Fibroblast of pulmonary artery (primary cell): ENCODE results near the gene ARL6IP4.
"Not testable (repeated sequence)": the region's sequence is repeated elsewhere in the genome, so short reads cannot be mapped to it uniquely, and the experiment has no call there.

Experiments
- DNase-seq: peaks from one replicate; pipeline ENCODE4 v3.0.0-alpha.2; 2010; ENCODE audit warnings: low read depth
- H3K4me3 ChIP-seq: replicated peaks from 2 replicates; pipeline ENCODE4 v1.5.1; 2011; ENCODE audit warnings: low read depth, mild to moderate bottlenecking, control low read depth, low read length, moderate library complexity
- CTCF ChIP-seq: IDR thresholded peaks from 2 replicates; pipeline ENCODE4 v1.5.1; 2011; ENCODE audit warnings: mild to moderate bottlenecking, control low read depth, low read length, inconsistent platforms; ENCODE audit errors: missing control alignments

Gene ARL6IP4

DNA sequence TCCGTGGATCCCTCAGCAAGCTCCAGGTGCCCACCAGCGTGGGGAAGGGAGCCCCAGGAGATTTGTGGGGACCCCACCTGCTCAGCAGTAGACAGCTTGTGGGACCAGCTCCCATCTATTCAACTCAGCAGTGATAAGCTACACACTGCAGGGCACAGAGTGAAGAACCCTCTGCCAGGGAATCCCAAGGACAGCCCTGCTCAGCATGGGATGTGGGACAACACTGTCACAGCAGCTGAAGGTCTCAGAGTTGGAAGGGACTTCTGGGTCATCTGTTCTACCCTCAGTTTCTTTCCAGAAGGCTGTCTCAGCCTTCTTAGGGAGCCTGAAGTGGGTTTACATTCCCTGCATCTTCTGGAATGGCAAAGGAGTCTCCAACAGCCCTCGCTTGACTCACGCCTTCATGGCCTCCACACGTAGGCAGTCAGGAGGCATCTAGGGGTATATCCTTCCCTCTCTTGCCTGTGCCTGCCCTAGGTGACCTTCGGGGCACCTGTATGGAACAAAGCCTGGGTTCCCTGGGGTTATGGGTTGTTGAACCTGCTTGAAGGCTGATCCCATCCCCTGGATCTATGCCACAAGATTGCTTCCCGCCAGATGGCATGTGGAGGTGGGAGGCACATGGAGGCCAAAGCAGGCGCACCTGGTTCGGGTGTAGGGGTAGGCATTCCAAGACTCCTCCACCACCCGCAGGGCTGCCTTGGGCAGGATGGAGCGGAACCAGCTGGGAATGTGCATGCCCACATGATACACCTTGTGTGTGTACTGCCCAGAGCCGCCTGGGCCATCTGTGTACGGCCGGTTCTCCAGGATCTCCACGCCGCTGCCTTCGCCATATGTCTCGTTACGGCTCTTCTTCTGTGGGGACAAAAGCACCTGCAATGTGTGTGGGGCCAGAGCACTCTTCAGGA lies 33.0 kb downstream of the ARL6IP4 start:
- no peak overlapping the region for H3K4me3 ChIP-seq
- DNase-seq: no peak
- TF ChIP-seq CTCF: no peak

DNA sequence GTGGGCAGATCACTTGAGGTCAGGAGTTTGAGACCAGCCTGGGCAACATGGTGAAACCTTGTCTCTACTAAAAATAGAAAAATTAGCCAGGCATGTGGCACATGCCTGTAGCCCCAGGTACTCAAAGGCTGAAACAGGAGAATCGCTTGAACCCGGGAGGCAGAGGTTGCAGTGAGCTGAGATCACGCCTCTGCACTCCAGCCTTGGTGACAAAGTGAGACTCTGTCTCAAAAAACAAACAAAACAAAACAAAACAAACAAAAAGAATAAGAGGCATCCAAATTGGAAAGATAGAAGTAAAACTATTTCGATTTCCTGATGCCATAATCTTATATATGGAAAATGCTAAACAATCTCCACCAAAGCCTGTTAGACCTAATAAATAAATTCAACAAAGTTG lies 34.0 kb downstream of the ARL6IP4 start:
- not testable (repeated sequence) for H3K4me3 ChIP-seq

DNA sequence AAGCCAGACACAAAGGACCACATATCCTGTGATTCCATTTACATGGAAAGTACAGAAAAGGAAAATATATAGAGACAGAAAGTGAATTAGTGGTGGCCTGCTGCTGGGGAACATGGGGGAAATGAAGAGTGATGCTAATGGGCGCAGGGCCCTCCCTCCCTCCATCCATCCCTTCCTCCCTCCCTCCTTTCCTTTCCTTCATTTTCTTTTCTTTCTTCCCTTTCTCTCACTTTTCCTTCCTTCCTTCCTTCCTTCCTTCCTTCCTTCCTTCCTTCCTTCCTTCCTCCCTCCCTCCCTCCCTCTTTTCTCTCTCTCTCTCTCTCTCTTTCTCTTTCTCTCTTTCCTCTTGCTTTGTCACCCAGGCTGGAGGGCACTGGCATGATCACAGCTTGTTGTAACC lies 37.3 kb downstream of the ARL6IP4 start:
- H3K4me3 ChIP-seq: no peak overlapping the region
- DNase-seq: no peak
- TF ChIP-seq CTCF: no peak

More for the DNA sequence above, 34.0 kb downstream of the ARL6IP4 start:
- not testable (repeated sequence) for DNase-seq

GRCh38 chr12:123019841-123020138 lies 39.3 kb downstream of the ARL6IP4 start:
- DNase-seq: no peak
- H3K4me3 ChIP-seq: no peak overlapping the region
- no peak for TF ChIP-seq CTCF

- TF ChIP-seq CTCF: no peak
- no peak overlapping the region for H3K4me3 ChIP-seq
- no peak for DNase-seq
Observed at GRCh38 chr12:123021688-123022604, 41.5 kb downstream of the ARL6IP4 start.

DNA sequence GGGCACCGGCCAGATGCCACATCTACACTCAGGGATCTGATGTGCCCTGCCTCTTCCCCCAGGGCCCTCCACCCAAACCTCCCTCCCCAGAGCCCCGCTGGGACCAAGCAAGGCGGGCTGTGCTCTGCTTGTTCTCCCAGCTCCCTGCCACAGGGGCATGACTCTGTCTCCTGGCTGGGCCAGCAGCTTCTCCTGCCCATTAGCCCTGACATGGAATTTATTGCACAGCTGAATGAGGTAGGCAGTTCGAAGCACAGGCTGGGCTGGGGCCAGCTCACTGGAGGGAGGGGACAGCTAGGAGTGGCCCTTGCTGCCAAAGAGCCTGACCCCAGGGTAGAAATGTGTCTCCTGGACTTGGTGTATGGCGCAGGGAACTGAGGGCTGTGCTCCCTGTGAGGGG lies 42.4 kb downstream of the ARL6IP4 start:
- DNase-seq: no peak
- no peak overlapping the region for H3K4me3 ChIP-seq
- TF ChIP-seq CTCF: no peak

GRCh38 chr12:123024819-123025391 lies 44.4 kb downstream of the ARL6IP4 start:
- no peak overlapping the region for H3K4me3 ChIP-seq
- no peak for TF ChIP-seq CTCF
- no peak for DNase-seq
